GM23338 (cell line): ENCODE results near the gene CEP170B.

Experiments
- EZH2 ChIP-seq: fragments of 200-600 bp; sonication (generic); IDR thresholded peaks from one replicate; pipeline ENCODE4 v1.8.0; 2017; ENCODE audit warnings: antibody characterized with exemption, mild to moderate bottlenecking, low read depth; ENCODE audit not compliant: unreplicated experiment
- EZH2phosphoT487 ChIP-seq: fragments of 200-600 bp; sonication (generic); IDR thresholded peaks from one replicate; pipeline ENCODE4 v1.8.1; 2018; ENCODE audit warnings: antibody characterized with exemption; ENCODE audit not compliant: unreplicated experiment
- JUNB ChIP-seq: IDR thresholded peaks from one replicate; pipeline ENCODE4 v1.6.1; 2016; ENCODE audit warnings: antibody characterized with exemption; ENCODE audit not compliant: unreplicated experiment
- POLR2AphosphoS5 ChIP-seq: IDR thresholded peaks from 2 replicates; pipeline ENCODE4 v1.6.1; 2016; ENCODE audit warnings: antibody characterized with exemption, low read depth
- STAT1 ChIP-seq: IDR thresholded peaks from one replicate; pipeline ENCODE4 v1.6.1; 2016; ENCODE audit warnings: antibody characterized with exemption; ENCODE audit not compliant: unreplicated experiment
- ZNF331 ChIP-seq: fragments of 250-450 bp; sonication (Bioruptor Pico); IDR thresholded peaks from 2 replicates; pipeline ENCODE4 v1.5.0; 2020; ENCODE audit warnings: low read depth, mild to moderate bottlenecking, moderate library complexity
- TF ChIP-seq, protein P1 (sequence below), 2 experiments: fragments of 200-600 bp in 1 of 2; sonication (generic) in 1 of 2; conservative IDR thresholded peaks; 2 replicates each; pipeline versions ENCODE4 v1.5.1 to v1.6.1; 2016 to 2017; ENCODE audit warnings: antibody characterized with exemption in 2 of 2, low read depth in 2 of 2, mild to moderate bottlenecking in 2 of 2, moderate library complexity in 1 of 2
- TF ChIP-seq, protein P2 (sequence below): IDR thresholded peaks from one replicate; pipeline ENCODE4 v1.6.1; 2018; ENCODE audit warnings: antibody characterized with exemption; ENCODE audit not compliant: unreplicated experiment

DNA sequence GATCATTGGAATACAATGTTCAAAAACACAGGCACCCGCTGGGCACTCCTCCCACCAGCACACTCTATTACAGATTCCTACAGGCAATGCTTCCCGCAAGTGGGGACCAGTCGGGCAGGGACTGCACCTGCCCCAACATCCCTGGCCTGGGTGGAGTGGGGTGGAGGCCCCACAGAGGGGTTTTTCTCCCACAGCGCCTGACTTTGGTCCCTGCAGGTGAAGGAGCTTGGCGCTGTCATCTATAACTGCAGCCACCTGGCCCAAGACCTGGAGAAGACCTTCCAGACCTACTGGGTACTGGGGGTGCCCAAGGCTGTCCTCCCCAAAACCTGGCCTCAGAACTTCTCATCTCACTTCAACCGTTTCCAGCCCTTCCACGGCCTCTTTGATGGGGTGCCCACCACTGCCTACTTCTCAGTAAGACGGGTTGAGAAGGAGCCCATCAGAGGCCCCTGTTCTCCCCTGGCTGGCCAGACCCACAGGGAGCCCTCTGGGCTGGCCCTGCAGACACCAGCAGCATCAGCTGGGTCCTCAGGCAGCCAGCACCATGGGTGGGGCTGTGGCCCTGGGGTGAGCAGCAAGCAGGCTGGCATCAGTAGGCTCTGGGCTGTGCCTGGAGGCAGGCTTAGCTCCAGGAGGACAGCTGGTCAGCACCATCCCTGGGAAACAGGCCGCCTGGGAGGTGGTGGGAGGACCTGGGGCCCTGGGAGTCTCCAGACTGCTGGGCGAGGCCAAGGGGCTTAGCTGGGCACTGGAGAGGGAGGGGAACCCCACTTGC, 65.6 kb downstream of the CEP170B start:
- TF ChIP-seq, protein P1, sequence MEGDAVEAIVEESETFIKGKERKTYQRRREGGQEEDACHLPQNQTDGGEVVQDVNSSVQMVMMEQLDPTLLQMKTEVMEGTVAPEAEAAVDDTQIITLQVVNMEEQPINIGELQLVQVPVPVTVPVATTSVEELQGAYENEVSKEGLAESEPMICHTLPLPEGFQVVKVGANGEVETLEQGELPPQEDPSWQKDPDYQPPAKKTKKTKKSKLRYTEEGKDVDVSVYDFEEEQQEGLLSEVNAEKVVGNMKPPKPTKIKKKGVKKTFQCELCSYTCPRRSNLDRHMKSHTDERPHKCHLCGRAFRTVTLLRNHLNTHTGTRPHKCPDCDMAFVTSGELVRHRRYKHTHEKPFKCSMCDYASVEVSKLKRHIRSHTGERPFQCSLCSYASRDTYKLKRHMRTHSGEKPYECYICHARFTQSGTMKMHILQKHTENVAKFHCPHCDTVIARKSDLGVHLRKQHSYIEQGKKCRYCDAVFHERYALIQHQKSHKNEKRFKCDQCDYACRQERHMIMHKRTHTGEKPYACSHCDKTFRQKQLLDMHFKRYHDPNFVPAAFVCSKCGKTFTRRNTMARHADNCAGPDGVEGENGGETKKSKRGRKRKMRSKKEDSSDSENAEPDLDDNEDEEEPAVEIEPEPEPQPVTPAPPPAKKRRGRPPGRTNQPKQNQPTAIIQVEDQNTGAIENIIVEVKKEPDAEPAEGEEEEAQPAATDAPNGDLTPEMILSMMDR (conservative IDR thresholded peaks at IDR 0.05; ENCODE audit: low read depth in 2 of 2) = no peak
- TF ChIP-seq JUNB (no peak), POLR2AphosphoS5 (no peak), EZH2 (no peak), EZH2phosphoT487 (no peak), STAT1 (no peak), ZNF331 (CRISPR knock-in tag) (no peak)
- TF ChIP-seq, protein P2, sequence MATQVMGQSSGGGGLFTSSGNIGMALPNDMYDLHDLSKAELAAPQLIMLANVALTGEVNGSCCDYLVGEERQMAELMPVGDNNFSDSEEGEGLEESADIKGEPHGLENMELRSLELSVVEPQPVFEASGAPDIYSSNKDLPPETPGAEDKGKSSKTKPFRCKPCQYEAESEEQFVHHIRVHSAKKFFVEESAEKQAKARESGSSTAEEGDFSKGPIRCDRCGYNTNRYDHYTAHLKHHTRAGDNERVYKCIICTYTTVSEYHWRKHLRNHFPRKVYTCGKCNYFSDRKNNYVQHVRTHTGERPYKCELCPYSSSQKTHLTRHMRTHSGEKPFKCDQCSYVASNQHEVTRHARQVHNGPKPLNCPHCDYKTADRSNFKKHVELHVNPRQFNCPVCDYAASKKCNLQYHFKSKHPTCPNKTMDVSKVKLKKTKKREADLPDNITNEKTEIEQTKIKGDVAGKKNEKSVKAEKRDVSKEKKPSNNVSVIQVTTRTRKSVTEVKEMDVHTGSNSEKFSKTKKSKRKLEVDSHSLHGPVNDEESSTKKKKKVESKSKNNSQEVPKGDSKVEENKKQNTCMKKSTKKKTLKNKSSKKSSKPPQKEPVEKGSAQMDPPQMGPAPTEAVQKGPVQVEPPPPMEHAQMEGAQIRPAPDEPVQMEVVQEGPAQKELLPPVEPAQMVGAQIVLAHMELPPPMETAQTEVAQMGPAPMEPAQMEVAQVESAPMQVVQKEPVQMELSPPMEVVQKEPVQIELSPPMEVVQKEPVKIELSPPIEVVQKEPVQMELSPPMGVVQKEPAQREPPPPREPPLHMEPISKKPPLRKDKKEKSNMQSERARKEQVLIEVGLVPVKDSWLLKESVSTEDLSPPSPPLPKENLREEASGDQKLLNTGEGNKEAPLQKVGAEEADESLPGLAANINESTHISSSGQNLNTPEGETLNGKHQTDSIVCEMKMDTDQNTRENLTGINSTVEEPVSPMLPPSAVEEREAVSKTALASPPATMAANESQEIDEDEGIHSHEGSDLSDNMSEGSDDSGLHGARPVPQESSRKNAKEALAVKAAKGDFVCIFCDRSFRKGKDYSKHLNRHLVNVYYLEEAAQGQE = no peak
